ENCODE data around the gene TANGO2. TPM values are rescaled to one million over a fixed set of nuclear protein-coding genes. Genes with fewer than 3 reads are reported as not detected.

Gene TANGO2
- total and polyA plus RNA-seq, 9 of the 15 experiments (the other 6 are each of a cell fraction or from before 2014, with no cell fraction given): 15.5 to 94.9 (median 70.1) TPM

DNA sequence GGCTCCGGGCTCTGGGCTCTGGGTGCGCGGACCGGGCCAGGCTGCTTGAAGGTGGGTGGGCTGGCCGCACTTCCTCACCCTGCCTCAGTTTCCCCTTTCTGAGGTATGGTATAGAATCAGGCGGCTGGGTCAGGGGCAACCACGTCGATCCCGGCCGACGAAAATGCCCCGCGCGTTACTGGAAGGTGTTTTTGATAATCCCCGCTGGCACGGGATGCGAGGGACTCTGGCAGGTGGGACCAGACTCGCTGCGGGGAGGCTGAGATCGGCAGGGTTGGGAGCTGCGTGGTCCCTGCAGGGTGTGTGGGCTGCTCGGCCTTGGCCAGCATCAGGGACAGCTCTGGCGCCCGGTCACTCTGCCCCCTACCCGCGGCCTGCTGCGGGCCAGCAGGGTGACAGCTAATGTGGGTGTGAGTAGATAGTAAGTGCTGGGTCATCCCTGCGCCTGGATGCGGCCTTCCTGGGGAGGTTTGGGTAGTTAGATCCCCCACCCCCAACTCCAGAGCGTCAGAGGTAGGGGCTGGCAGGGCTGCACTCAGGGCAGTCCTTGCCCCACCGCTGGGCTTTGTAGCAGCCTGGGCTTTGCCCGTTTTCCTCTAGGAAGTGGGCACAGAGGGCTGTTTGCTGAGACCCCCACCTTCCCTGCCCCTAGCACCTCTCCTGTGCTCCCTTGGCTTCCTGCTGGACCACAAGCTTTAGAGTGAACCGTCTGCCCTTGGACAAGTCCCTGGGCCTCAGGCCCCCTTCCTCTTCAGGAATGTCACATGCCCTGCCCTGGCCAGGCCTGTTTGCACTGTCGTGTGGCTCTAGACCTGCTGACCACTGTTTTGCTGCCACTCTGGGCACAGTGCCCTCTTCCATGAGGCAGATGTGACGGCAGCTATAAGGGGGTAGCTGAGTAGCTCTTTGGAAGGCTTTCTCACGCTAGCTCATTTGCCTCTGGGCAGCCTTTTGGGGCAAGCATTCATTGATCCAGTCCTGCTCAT lies 579 bp downstream of the TANGO2 start (continued):
- TF ChIP-seq, protein P1, sequence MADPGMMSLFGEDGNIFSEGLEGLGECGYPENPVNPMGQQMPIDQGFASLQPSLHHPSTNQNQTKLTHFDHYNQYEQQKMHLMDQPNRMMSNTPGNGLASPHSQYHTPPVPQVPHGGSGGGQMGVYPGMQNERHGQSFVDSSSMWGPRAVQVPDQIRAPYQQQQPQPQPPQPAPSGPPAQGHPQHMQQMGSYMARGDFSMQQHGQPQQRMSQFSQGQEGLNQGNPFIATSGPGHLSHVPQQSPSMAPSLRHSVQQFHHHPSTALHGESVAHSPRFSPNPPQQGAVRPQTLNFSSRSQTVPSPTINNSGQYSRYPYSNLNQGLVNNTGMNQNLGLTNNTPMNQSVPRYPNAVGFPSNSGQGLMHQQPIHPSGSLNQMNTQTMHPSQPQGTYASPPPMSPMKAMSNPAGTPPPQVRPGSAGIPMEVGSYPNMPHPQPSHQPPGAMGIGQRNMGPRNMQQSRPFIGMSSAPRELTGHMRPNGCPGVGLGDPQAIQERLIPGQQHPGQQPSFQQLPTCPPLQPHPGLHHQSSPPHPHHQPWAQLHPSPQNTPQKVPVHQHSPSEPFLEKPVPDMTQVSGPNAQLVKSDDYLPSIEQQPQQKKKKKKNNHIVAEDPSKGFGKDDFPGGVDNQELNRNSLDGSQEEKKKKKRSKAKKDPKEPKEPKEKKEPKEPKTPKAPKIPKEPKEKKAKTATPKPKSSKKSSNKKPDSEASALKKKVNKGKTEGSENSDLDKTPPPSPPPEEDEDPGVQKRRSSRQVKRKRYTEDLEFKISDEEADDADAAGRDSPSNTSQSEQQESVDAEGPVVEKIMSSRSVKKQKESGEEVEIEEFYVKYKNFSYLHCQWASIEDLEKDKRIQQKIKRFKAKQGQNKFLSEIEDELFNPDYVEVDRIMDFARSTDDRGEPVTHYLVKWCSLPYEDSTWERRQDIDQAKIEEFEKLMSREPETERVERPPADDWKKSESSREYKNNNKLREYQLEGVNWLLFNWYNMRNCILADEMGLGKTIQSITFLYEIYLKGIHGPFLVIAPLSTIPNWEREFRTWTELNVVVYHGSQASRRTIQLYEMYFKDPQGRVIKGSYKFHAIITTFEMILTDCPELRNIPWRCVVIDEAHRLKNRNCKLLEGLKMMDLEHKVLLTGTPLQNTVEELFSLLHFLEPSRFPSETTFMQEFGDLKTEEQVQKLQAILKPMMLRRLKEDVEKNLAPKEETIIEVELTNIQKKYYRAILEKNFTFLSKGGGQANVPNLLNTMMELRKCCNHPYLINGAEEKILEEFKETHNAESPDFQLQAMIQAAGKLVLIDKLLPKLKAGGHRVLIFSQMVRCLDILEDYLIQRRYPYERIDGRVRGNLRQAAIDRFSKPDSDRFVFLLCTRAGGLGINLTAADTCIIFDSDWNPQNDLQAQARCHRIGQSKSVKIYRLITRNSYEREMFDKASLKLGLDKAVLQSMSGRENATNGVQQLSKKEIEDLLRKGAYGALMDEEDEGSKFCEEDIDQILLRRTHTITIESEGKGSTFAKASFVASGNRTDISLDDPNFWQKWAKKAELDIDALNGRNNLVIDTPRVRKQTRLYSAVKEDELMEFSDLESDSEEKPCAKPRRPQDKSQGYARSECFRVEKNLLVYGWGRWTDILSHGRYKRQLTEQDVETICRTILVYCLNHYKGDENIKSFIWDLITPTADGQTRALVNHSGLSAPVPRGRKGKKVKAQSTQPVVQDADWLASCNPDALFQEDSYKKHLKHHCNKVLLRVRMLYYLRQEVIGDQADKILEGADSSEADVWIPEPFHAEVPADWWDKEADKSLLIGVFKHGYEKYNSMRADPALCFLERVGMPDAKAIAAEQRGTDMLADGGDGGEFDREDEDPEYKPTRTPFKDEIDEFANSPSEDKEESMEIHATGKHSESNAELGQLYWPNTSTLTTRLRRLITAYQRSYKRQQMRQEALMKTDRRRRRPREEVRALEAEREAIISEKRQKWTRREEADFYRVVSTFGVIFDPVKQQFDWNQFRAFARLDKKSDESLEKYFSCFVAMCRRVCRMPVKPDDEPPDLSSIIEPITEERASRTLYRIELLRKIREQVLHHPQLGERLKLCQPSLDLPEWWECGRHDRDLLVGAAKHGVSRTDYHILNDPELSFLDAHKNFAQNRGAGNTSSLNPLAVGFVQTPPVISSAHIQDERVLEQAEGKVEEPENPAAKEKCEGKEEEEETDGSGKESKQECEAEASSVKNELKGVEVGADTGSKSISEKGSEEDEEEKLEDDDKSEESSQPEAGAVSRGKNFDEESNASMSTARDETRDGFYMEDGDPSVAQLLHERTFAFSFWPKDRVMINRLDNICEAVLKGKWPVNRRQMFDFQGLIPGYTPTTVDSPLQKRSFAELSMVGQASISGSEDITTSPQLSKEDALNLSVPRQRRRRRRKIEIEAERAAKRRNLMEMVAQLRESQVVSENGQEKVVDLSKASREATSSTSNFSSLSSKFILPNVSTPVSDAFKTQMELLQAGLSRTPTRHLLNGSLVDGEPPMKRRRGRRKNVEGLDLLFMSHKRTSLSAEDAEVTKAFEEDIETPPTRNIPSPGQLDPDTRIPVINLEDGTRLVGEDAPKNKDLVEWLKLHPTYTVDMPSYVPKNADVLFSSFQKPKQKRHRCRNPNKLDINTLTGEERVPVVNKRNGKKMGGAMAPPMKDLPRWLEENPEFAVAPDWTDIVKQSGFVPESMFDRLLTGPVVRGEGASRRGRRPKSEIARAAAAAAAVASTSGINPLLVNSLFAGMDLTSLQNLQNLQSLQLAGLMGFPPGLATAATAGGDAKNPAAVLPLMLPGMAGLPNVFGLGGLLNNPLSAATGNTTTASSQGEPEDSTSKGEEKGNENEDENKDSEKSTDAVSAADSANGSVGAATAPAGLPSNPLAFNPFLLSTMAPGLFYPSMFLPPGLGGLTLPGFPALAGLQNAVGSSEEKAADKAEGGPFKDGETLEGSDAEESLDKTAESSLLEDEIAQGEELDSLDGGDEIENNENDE (IDR thresholded peaks at IDR 0.05; ENCODE audit: low read depth, low read length): peak; percentile 77
- TF ChIP-seq, protein P2, sequence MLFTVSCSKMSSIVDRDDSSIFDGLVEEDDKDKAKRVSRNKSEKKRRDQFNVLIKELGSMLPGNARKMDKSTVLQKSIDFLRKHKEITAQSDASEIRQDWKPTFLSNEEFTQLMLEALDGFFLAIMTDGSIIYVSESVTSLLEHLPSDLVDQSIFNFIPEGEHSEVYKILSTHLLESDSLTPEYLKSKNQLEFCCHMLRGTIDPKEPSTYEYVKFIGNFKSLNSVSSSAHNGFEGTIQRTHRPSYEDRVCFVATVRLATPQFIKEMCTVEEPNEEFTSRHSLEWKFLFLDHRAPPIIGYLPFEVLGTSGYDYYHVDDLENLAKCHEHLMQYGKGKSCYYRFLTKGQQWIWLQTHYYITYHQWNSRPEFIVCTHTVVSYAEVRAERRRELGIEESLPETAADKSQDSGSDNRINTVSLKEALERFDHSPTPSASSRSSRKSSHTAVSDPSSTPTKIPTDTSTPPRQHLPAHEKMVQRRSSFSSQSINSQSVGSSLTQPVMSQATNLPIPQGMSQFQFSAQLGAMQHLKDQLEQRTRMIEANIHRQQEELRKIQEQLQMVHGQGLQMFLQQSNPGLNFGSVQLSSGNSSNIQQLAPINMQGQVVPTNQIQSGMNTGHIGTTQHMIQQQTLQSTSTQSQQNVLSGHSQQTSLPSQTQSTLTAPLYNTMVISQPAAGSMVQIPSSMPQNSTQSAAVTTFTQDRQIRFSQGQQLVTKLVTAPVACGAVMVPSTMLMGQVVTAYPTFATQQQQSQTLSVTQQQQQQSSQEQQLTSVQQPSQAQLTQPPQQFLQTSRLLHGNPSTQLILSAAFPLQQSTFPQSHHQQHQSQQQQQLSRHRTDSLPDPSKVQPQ (CRISPR knock-in tag; IDR thresholded peaks at IDR 0.05; ENCODE audit: borderline replicate concordance): peak; percentile 23; the same call in 1 of the 2 replicates
- peak; percentile 29 for TF ChIP-seq KDM5B (IDR thresholded peaks at IDR 0.05; ENCODE audit: insufficient replicate concordance, low read depth, low read length)
- TF ChIP-seq, protein P3, sequence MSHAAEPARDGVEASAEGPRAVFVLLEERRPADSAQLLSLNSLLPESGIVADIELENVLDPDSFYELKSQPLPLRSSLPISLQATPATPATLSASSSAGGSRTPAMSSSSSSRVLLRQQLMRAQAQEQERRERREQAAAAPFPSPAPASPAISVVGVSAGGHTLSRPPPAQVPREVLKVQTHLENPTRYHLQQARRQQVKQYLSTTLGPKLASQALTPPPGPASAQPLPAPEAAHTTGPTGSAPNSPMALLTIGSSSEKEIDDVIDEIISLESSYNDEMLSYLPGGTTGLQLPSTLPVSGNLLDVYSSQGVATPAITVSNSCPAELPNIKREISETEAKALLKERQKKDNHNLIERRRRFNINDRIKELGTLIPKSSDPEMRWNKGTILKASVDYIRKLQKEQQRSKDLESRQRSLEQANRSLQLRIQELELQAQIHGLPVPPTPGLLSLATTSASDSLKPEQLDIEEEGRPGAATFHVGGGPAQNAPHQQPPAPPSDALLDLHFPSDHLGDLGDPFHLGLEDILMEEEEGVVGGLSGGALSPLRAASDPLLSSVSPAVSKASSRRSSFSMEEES (CRISPR knock-in tag; IDR thresholded peaks at IDR 0.05): peak; percentile 44
- TF ChIP-seq KHSRP (IDR thresholded peaks at IDR 0.05): no peak
- no peak for TF ChIP-seq HEY1 (CRISPR knock-in tag; IDR thresholded peaks at IDR 0.05; ENCODE audit: borderline replicate concordance)
- peak; percentile 29; the same call in 1 of the 2 replicates for TF ChIP-seq JUN (IDR thresholded peaks at IDR 0.05; ENCODE audit: borderline replicate concordance, low read depth, low read length)
- no peak for TF ChIP-seq JUN (CRISPR knock-in tag; IDR thresholded peaks at IDR 0.05; ENCODE audit: borderline replicate concordance)
- TF ChIP-seq PPARD (CRISPR knock-in tag; IDR thresholded peaks at IDR 0.05): 0 out of 2 replicates have a peak, but pooled peaks have one; percentile 57
- TF ChIP-seq EGR1 (conservative IDR thresholded peaks at IDR 0.05): no peak

Data from K562 (cell line).